Left lung (tissue), 10 donors: ENCODE data around the gene SERPINB11. TPM values are rescaled to one million over a fixed set of nuclear protein-coding genes. Genes with fewer than 3 reads are reported as not detected.

Source experiments
- ATAC-seq: fragments of 200-7000 bp; cut with Tn5 transposase; one replicate; pipeline ENCODE4 v1.9.1; 2020; ENCODE audit warnings: moderate library complexity
- DNase-seq, 4 donors: peaks; one replicate each; pipeline ENCODE4 v3.0.0-alpha.2; 2013 to 2020
- H3K27ac ChIP-seq, 2 donors: fragments of 200-600 bp; sonication (generic) in 1 of 2; one replicate each; pipeline versions ENCODE4 v1.5.0 to v1.8.0; 2020 to 2021
- H3K27me3 ChIP-seq, 2 donors: fragments of 200-600 bp; sonication (generic) in 1 of 2; one replicate each; pipeline versions ENCODE4 v1.5.0 to v1.8.0; 2020 to 2021
- H3K36me3 ChIP-seq, 2 donors: fragments of 200-600 bp; sonication (generic) in 1 of 2; one replicate each; pipeline versions ENCODE4 v1.5.0 to v1.8.0; 2020 to 2021
- H3K4me1 ChIP-seq, 2 donors: fragments of 200-600 bp; one replicate each; pipeline ENCODE4 v1.8.0; 2021
- H3K4me3 ChIP-seq, 2 donors: fragments of 200-600 bp; sonication (generic) in 1 of 2; one replicate each; pipeline versions ENCODE4 v1.5.0 to v1.8.0; 2020 to 2021; ENCODE audit warnings: mild to moderate bottlenecking in 1 of 2
- H3K9me3 ChIP-seq, 2 donors: fragments of 200-600 bp; sonication (generic) in 1 of 2; one replicate each; pipeline versions ENCODE4 v1.5.0 to v1.8.0; 2020 to 2021
- CTCF ChIP-seq, 2 donors: fragments of 200-600 bp; sonication (generic) in 1 of 2; IDR thresholded peaks; one replicate each; pipeline versions ENCODE4 v1.5.0 to v1.8.0; 2021; ENCODE audit warnings: antibody characterized with exemption in 2 of 2
- intact Hi-C, 2 donors: fragments of 100-400 bp; cut with DNase I; formaldehyde crosslinking; loops; one replicate each; pipeline versions ENCODE4 v1.11.2 to v1.14.2; 2022
- polyA plus RNA-seq, 6 donors: library from polyadenylated mRNA; unstranded; fragments of 120-200 nt; gene quantifications; one replicate each; pipeline ENCODE4 v1.2.1, GENCODE V29; 2013; ENCODE audit not compliant: insufficient read length in 6 of 6
- total RNA-seq, 2 donors: library from RNA; stranded (reverse); fragmentation: NEBNext Ultra II Directional; extraction: Animal tissue kit (Norgen Biotek cat#: 25700); gene quantifications; one replicate each; pipeline ENCODE4 v1.2.1, GENCODE V29; 2021
- donor health status: DM: no; HTN: yes; CAD: no.
- donor health status: DM: no; HTN: no; CAD: no.

The SERPINB11 gene
- total and polyA plus RNA-seq, 8 donors = not detected

- Histone ChIP-seq H3K4me1 (no peaks in the 10 kb centered on the region), H3K27me3 (no peaks in the 10 kb centered on the region), H3K27ac (no peak overlapping the region), H3K4me3 (no peak overlapping the region), H3K36me3 (no peaks in the 10 kb centered on the region), H3K9me3 (no peaks in the 10 kb centered on the region)
- ATAC-seq = no peak
- intact Hi-C loops = no loop called here
- no peak for DNase-seq
- no peak for TF ChIP-seq CTCF (IDR thresholded peaks at IDR 0.05)
Measured at GRCh38 chr18:63700501-63700900, 2.3 kb upstream of the SERPINB11 start.

- no peak for DNase-seq
- Histone ChIP-seq H3K27ac (no peak overlapping the region), H3K9me3 (no peaks in the 10 kb centered on the region), H3K36me3 (no peaks in the 10 kb centered on the region), H3K4me3 (no peak overlapping the region), H3K27me3 (no peaks in the 10 kb centered on the region), H3K4me1 (no peaks in the 10 kb centered on the region)
- intact Hi-C loops = no loop called here
- ATAC-seq = no peak
- TF ChIP-seq CTCF (IDR thresholded peaks at IDR 0.05) = no peak
Measured at GRCh38 chr18:63701952-63702351, 808 bp upstream of the SERPINB11 start.

- DNase-seq = no peak
- Histone ChIP-seq H3K27me3 (no peaks in the 10 kb centered on the region), H3K4me1 (no peaks in the 10 kb centered on the region), H3K36me3 (no peaks in the 10 kb centered on the region), H3K4me3 (no peak overlapping the region), H3K27ac (no peak overlapping the region), H3K9me3 (no peaks in the 10 kb centered on the region)
- intact Hi-C loops = no loop called here
- TF ChIP-seq CTCF (IDR thresholded peaks at IDR 0.05) = no peak
- no peak for ATAC-seq
Measured at GRCh38 chr18:63705401-63705800, 2.6 kb downstream of the SERPINB11 start.

- Histone ChIP-seq H3K36me3 (no peaks in the 10 kb centered on the region), H3K9me3 (no peaks in the 10 kb centered on the region), H3K4me1 (no peaks in the 10 kb centered on the region), H3K4me3 (no peak overlapping the region), H3K27ac (no peak overlapping the region), H3K27me3 (no peaks in the 10 kb centered on the region)
- DNase-seq (no peak), ATAC-seq (no peak)
- intact Hi-C loops = no loop called here
- no peak for TF ChIP-seq CTCF (IDR thresholded peaks at IDR 0.05)
Measured at GRCh38 chr18:63707816-63708215, 5.1 kb downstream of the SERPINB11 start.

GRCh38 chr18:63708650-63709049 lies 5.9 kb downstream of the SERPINB11 start:
- no peak for ATAC-seq
- Histone ChIP-seq H3K4me1 (no peaks in the 10 kb centered on the region), H3K4me3 (no peak overlapping the region), H3K9me3 (peaks cover 0 to 7% of the 10 kb centered on the region in 2 donors), H3K36me3 (no peaks in the 10 kb centered on the region), H3K27ac (no peak overlapping the region), H3K27me3 (no peaks in the 10 kb centered on the region)
- intact Hi-C loops = no loop called here
- no peak for DNase-seq
- no peak for TF ChIP-seq CTCF (IDR thresholded peaks at IDR 0.05)
